UCSD-AML1 (cell line): ENCODE data around the gene TEAD2.

Experiments
- DNase-seq: peaks from one replicate; lab custom pipeline; 2025; ENCODE audit not compliant: unreplicated experiment; lab: John Stamatoyannopoulos, UW

TEAD2 gene

DNA sequence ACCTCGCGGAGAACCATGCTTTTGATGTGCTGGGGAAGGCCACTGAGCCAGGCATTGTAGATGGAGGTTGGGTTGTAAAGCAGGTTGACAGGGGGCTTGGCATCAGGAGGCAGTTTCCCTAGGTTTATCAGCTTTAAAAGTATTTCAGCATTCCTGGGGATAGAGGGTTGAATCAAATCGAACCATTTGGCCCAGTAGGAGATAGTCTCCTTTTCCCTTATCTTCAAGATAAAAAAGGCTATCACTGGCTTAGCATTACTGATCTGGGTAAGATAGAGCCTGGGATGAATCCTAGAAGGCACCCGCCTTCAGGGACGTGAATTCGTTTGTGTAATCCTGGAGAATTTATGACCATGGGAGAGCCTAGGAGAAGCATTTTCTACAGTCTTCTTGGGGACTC lies 67.8 kb downstream of the TEAD2 start:
- DNase-seq = no peak
